Endothelial cell of umbilical vein (primary cell): Measurements from ENCODE around the gene ABCC11. TPM values are rescaled to one million over a fixed set of nuclear protein-coding genes. Genes with fewer than 3 reads are reported as not detected.

Experiments used
- BruUV-seq: library from RNA; stranded (reverse); fragments of 400-500 nt; replicated peaks from 2 replicates; lab custom pipeline; 2021; lab: Mats Ljungman, UMichigan
- CTCF ChIA-PET: fragments of 300-600, 350-600 bp; sonication (Branson Sonifier 250); formaldehyde crosslinking; loops from one replicate; lab custom pipeline; 2021; ENCODE audit warnings: antibody characterized with exemption, inconsistent platforms; lab: Charles Lee
- POLR2A ChIA-PET: fragments of 300-600, 350-600 bp; sonication (Branson Sonifier 250); formaldehyde crosslinking; loops from one replicate; lab custom pipeline; 2021; ENCODE audit warnings: antibody characterized with exemption, inconsistent platforms; lab: Charles Lee
- DNase-seq: peaks from one replicate; pipeline ENCODE4 v3.0.0-alpha.2; 2011; ENCODE audit warnings: low read depth, low spot score
- FAIRE-seq: peaks from 2 replicates; lab custom pipeline; 2011; peaks lifted over from hg19 to GRCh38; lab: Jason Lieb, UNC
- H2AFZ ChIP-seq: 2 replicates; pipeline ENCODE4 v1.6.0; 2012; ENCODE audit warnings: low read depth, low read length, control low read depth, inconsistent platforms
- H3K27ac ChIP-seq: 2 replicates; pipeline ENCODE4 v1.5.1; 2011; ENCODE audit warnings: low read depth, mild to moderate bottlenecking, control low read depth, low read length, moderate library complexity; ENCODE audit not compliant: insufficient read depth
- H3K27me3 ChIP-seq, 2 experiments: 2 replicates each; pipeline versions ENCODE4 v1.6.0 to v1.6.1; 2011; ENCODE audit warnings: low read length in 2 of 2, mixed read lengths in 1 of 2; ENCODE audit not compliant: control insufficient read depth in 2 of 2, insufficient read depth in 2 of 2
- H3K36me3 ChIP-seq, 2 experiments: 2 replicates in 1 of 2; 3 replicates in 1 of 2; pipeline ENCODE4 v1.5.1; 2011; ENCODE audit warnings: low read length in 2 of 2, mild to moderate bottlenecking in 1 of 2, moderate library complexity in 1 of 2; ENCODE audit not compliant: control insufficient read depth in 2 of 2, insufficient read depth in 2 of 2; ENCODE audit errors: extremely low read depth in 1 of 2
- H3K4me1 ChIP-seq: 3 replicates; pipeline ENCODE4 v1.5.1; 2011; ENCODE audit warnings: mild to moderate bottlenecking, low read length; ENCODE audit not compliant: control insufficient read depth, insufficient read depth; ENCODE audit errors: extremely low read depth
- H3K4me2 ChIP-seq: 2 replicates; pipeline ENCODE4 v1.6.1; 2011; ENCODE audit warnings: low read length, control low read depth, mixed read lengths; ENCODE audit not compliant: insufficient read depth
- H3K4me3 ChIP-seq, 3 experiments: fragments of 200-600 bp in 1 of 3; sonication (generic), shearing (Covaris generic) in 1 of 3; replicated peaks in 1 of 3; 2 replicates each; pipeline ENCODE4 v1.5.1; 2011 to 2016; ENCODE audit warnings: control low read depth in 3 of 3, low read length in 3 of 3, mild to moderate bottlenecking in 2 of 3, inconsistent platforms in 1 of 3, low read depth in 1 of 3, moderate library complexity in 1 of 3; ENCODE audit not compliant: insufficient read depth in 1 of 3
- H3K79me2 ChIP-seq: 2 replicates; pipeline ENCODE4 v1.6.0; 2012; ENCODE audit warnings: low read length, inconsistent platforms; ENCODE audit not compliant: control insufficient read depth, insufficient read depth
- H3K9ac ChIP-seq: replicated peaks from 2 replicates; pipeline ENCODE3; 2011; ENCODE audit warnings: low read length, control low read depth; ENCODE audit not compliant: insufficient read depth; ENCODE audit errors: extremely low read depth
- H3K9me1 ChIP-seq: replicated peaks from 3 replicates; pipeline ENCODE4 v1.6.0; 2011; ENCODE audit warnings: mild to moderate bottlenecking, low read length; ENCODE audit not compliant: control insufficient read depth, insufficient read depth; ENCODE audit errors: extremely low read depth
- H3K9me3 ChIP-seq: replicated peaks from 2 replicates; pipeline ENCODE4 v1.5.1; 2012; ENCODE audit warnings: low read length, inconsistent platforms; ENCODE audit not compliant: control insufficient read depth, insufficient read depth
- H4K20me1 ChIP-seq: replicated peaks from 2 replicates; pipeline ENCODE3; 2011; ENCODE audit warnings: mild to moderate bottlenecking, low read length; ENCODE audit not compliant: control insufficient read depth, insufficient read depth; ENCODE audit errors: extremely low read depth
- FOS ChIP-seq: IDR thresholded peaks from 2 replicates; pipeline ENCODE4 v1.6.1; 2011; ENCODE audit warnings: mild to moderate bottlenecking, low read length, moderate library complexity, borderline replicate concordance; ENCODE audit not compliant: insufficient read depth
- GATA2 ChIP-seq: IDR thresholded peaks from 2 replicates; pipeline ENCODE4 v1.7.0; 2011; ENCODE audit warnings: low read depth, mild to moderate bottlenecking, moderate library complexity, mixed read lengths, low read length; ENCODE audit not compliant: insufficient read length, insufficient read depth
- JUN ChIP-seq: IDR thresholded peaks from 2 replicates; pipeline ENCODE4 v1.6.1; 2011; ENCODE audit warnings: borderline replicate concordance, low read depth; ENCODE audit not compliant: insufficient read length, insufficient read depth
- MAX ChIP-seq: IDR thresholded peaks from 2 replicates; pipeline ENCODE4 v1.6.1; 2011; ENCODE audit not compliant: insufficient read depth, insufficient read length
- MYC ChIP-seq: IDR thresholded peaks from one replicate; pipeline ENCODE4 v1.6.1; 2011; ENCODE audit warnings: mild to moderate bottlenecking, low read depth, low read length
- POLR2A ChIP-seq: IDR thresholded peaks from 2 replicates; pipeline ENCODE4 v1.6.1; 2012; ENCODE audit warnings: low read depth, mild to moderate bottlenecking, control low read depth, low read length
- POLR2AphosphoS5 ChIP-seq: IDR thresholded peaks from 2 replicates; pipeline ENCODE4 v1.6.1; 2012; ENCODE audit warnings: low read depth, mild to moderate bottlenecking, control low read depth, low read length, moderate library complexity; ENCODE audit not compliant: insufficient read depth
- dilution Hi-C: fragments of 300-500 bp; cut with MboI; formaldehyde crosslinking; loops from one replicate; pipeline ENCODE4 v1.15.0; 2019; ENCODE audit warnings: low sequenced_read_pairs; ENCODE audit not compliant: extremely low pct_ligation_motif_present
- intact Hi-C: fragments of 100-400 bp; cut with micrococcal nuclease; formaldehyde crosslinking; loops from one replicate; pipeline ENCODE4 v1.10.0; 2022
- polyA plus RNA-seq, 4 experiments: library from polyadenylated mRNA; depleted of rRNA in 3 of 4; stranded (reverse) in 3 of 4; unstranded in 1 of 4; fragments of >200 nt; gene quantifications; 2 replicates each; pipeline versions ENCODE4 v1.2.1 to v1.2.3, GENCODE V29; 2011 to 2012; ENCODE audit warnings: missing spikeins in 1 of 4
- total RNA-seq: library from RNA; stranded (reverse); gene quantifications from 2 replicates; pipeline ENCODE4 v1.2.3, GENCODE V29; 2021

Gene ABCC11
- total and polyA plus RNA-seq, 2 donors (not counting 3 experiments of a cell fraction or from before 2014, with no cell fraction given) = 0.08 TPM; not detected in 1

GRCh38 chr16:48132696-48133095 lies 114.6 kb downstream of the ABCC11 start:
- intact Hi-C loops (no loop called here), dilution Hi-C loops (no loop called here)
- DNase-seq (no peak), FAIRE-seq (no peak)
- H3K79me2 ChIP-seq = no peaks in the 10 kb centered on the region
- peaks cover 0 to 6% of the 10 kb centered on the region in 2 experiments for H3K27me3 ChIP-seq
- H3K4me2 ChIP-seq = no peak overlapping the region
- no peak overlapping the region for H3K4me3 ChIP-seq
- H3K9me3 ChIP-seq = no peaks in the 10 kb centered on the region
- H2AFZ ChIP-seq = no peak overlapping the region
- H3K9ac ChIP-seq = no peak overlapping the region
- H3K27ac ChIP-seq = no peak overlapping the region
- BruUV-seq = no TSS peak
- no peaks in the 10 kb centered on the region for H3K9me1 ChIP-seq
- ChIA-PET CTCF (interaction anchor here (1.3 to 1.7 kb wide), 2 partner anchors 9 to 78 kb away, joined by 3 to 4 read pairs; no protein-coding TSS in a partner anchor), POLR2A (no interaction called here)
- no peaks in the 10 kb centered on the region for H4K20me1 ChIP-seq
- no peak for TF ChIP-seq POLR2A
- TF ChIP-seq POLR2AphosphoS5 = no peak
- no peak for TF ChIP-seq FOS
- no peak for TF ChIP-seq JUN
- TF ChIP-seq MYC = no peak
- no peak for TF ChIP-seq GATA2
- no peak for TF ChIP-seq MAX
- H3K4me1 ChIP-seq = no peaks in the 10 kb centered on the region
- H3K36me3 ChIP-seq = no peaks in the 10 kb centered on the region
